Fibroblast of skin of right quadriceps (primary cell): Measurements from ENCODE around the gene RAD51B.
A peak's percentile ranks its signal among the peaks of the same experiment; 100 is the strongest.
"Not testable (repeated sequence)": the region's sequence is repeated elsewhere in the genome, so short reads cannot be mapped to it uniquely, and the experiment has no call there.

ENCODE experiments used
- DNase-seq: peaks from one replicate; pipeline ENCODE4 v3.0.0-alpha.2; 2013

The RAD51B gene

DNA sequence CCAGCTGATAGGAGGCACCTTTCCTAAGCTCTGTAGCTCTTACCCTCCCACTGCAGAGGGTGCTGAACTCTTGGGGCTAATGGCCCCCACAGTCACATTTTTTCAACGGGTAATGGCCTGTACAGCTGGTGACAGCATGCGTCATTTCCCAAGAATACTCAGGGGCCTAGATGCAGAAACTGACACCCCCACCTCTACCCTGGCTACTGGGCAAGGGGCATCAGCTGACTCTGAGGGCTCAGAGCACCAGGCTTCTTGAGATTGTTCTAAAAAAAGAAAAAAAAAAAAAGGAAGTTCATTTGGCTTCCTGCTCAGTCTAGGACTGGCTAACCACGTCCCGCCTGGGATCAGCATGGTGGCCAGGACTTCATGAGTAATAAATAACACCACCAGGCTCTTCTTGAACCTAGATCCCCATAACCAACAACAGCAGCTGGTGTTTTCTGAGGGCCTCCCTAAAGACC lies 938.1 kb downstream of the RAD51B start:
- peak; percentile 51 for DNase-seq

DNA sequence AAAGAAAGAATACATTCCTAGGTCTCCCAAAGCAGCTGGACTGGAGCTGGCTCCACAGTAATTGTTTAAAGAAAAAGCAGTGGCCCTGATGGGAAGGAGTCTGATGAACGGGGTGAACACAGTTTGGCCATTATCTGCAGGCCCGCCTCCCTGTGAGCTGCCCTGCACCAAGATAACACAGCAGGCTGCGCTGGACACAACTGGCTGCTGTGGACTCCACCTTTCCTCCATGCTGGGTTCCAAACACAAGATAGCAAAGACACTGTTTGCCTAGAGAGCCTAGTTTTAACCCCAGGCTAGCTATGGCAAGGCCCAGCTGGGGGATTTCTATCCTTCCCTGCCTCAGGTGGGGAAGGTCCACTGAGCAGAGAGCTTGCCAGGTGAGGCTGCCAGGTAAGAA lies 938.7 kb downstream of the RAD51B start:
- DNase-seq = no peak

DNA sequence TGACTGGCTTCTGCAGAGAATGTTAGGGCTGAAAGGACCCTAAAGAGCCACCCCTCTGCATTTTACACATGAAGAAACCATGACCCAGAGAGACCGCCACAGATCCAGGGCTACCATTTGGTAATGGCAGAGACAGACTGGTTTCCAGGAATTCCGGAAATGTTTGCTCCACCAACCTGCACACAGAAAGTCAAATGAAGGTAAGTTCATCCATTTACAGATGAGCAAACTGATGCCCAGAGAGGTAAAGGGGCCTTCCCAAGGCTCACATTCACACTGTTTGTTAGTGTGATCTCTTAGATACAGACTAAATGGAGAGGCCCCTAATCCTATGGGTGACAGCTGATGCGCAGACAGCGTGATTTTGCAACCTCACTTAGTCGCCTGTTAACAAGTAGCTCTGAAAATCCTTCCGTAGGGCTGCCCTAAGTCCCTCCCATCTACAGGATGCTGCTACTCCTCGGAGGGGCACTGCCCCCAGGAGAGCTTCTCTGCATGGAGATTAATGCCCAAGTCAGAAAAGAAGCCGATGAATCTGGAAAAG lies 939.5 kb downstream of the RAD51B start:
- no peak for DNase-seq

DNA sequence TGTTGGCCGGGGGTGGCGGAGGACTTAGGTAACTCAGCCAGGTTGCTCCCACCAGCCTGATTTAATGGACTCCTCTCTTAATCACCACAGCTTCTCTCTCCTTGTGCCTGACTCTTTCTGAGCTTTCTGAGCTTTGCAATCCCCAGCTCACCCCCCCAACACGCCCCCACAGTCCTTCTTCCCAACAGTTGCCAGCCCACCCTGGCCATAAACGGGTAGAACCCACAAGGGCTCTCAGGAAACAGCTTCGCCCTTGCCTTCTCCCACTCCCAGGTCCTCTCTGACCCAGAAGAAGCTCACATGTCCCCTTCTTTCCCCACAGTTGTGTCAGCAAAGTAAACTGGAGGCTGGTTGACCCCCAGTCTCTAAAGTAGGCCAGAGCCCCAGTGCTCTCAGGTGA lies 940.4 kb downstream of the RAD51B start:
- no peak for DNase-seq

DNA sequence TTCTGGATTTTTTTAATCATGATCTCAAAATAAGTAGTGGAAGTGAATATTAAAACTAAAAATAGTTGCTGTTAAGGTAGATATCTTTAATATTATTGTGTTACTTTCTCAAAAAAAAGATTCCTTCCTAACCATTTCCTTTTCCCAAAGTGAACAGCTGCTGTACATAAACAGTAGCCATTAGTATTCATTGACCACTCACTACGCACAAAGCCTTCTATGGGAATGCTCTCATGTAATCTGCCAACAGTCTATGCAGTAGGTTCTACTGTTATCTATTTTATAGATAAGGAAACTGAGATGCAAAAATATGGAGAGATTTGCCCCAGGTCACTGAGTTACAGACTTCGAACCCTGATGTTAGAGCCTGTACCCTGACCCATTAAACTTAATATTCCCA lies 941.2 kb downstream of the RAD51B start:
- no peak for DNase-seq

DNA sequence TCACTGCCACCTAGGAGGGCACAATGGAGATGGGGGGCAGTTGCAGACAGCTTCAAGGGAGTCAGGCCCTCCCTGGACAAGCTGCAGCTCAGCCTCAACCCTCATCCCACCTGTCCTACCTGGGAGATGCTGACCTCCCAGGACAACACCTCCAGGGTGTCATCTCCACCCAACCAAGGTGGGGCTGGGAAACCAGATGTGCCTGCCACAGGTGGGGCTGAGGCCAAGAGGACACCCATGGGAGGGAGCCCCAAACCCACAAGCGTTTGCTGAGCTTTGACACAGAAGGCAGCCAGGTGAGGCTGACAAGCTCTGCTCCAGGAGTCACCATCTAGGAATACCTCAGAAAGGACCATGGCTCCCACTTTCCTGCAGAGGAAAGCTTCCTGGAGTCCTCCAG lies 941.8 kb downstream of the RAD51B start:
- DNase-seq = no peak

DNA sequence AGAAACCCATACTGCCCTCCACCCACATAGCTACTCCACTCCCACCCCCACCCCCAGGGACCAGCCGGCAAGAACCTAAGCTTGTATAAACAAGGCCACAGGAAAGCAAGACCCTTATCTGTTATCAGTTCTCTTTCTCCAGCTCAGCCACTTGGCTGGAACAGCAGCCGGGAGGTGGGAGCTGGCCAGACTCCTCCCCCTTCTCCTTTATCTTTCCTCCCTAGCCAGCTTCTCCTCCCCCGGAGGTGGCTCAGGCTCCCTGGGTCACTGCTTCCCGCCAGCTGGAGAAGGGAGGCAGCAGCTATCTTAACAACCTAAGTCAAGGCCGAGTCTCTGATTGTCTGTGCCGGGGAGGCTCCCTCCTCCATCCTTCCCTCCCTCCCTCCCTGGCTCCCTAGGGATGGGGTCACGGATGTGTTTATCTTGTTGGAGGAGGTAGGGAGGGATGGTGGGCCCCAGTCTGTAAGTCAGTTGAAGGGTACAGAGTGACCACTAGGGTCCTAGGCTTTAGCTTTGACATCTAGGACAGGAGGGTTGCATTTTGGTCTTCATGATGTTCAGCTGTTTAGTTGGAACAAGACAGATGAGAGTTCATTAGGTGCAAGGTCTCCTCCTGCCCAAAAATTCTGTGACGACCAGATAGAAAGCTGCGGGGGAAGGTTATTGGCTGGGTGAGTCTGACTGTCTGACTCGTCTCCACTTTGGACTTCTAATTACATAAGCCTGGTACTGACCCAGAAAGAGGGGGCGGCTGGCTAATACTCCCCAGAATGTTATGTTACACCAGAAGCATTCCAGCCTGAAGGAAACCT lies 943.6 kb downstream of the RAD51B start:
- DNase-seq = peak; percentile 55

DNA sequence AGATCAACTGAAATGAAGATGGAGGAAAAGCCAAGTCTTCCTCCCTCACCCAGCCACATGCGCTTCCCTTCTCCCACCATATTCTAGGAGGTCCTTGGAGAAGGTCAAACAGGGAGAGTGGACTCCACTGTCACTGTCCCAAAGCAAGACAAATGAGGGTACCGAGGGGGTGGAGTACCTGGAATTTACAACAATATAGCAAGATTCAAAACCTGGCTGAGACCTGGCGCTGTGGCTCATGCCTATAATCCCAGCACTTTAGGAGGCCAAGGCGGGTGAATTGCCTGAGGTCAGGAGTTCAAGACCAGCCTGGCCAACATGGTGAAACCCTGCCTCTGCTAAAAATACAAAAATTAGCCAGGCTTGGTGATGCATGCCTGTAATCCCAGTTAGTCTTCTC lies 944.3 kb downstream of the RAD51B start:
- not testable (repeated sequence) for DNase-seq

DNA sequence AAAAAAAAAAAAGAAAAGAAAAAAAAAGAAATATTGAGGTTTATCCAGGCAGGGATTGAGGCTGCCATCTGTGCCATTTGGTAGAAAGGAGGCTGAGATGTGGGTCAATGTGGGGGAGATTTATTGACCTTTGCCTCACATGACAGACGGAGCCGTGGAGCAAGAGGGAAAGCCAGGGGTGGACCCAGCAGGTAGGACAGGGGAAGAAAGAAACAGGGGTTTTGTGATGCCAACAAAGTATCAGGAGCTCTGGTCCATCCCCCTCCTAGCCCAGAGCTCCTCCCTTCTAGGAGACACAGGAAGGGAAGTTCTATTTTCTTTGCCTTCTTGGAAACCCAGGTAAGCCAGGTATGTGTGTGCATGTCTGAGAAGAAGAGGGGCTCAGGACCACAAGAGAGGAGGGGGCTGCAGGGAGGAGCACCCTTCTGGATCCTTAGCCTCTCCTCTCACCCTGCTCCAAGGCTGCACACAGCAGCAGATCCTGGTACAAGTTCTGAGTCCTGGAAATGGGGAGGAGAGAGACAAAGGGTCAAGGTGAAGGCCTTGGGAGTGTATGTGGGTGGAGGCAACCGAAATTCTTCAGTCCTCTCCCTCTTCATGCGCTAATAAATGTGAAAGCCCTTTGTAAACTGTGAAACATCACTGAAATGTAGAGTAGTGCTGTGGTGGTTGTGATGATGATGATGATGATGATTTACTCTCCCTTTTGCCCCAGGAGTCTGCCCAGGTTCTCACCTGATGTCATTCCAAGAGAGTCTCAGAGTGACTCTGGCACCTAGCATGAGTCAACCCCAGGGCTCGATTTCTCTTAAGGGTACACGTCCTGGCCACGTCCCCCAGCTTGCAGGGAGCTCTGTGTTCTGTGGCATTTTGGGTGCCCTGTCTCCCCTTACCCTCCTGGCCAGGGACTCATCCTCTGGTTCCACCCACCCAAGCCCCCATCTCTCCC lies 947.0 kb downstream of the RAD51B start:
- DNase-seq = no peak

DNA sequence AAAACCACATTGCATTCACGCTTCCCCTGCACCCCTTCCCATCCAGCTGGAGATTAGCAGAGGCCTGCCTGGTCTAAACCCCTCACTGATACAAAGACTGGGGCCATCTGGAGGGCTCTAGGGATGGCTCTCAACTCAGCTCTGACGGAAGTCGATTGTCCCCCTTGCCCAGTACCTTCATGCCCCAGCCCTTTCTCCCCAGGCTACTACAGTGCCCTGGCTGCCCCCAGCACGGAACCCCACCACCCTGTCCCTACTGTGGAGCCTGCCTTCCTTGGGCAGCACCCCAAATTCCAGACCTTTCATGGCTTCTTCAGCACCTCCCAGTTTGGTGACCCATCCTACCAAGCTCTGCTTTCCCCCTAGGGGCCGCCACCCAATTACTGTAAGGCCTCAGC lies 947.7 kb downstream of the RAD51B start:
- no peak for DNase-seq

DNA sequence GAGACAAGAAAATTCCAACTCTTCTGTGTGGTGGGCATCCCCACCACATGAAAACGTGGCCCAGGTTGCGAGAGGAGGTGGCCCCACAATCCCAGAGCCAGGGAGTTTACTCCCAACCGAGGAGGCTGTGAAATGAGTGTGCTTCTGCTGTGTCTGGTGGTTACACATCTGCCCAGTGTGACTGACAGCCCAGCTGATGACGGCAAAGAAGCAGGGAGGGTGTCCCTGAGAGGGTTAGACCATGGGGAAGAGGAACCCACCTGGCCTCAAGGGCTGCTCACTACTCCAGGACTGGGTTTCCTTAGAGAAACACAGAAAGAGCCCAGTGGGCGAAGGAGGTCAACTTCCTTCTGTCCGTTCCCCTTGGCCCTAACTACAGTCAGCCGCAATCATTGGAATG lies 948.7 kb downstream of the RAD51B start:
- no peak for DNase-seq

DNA sequence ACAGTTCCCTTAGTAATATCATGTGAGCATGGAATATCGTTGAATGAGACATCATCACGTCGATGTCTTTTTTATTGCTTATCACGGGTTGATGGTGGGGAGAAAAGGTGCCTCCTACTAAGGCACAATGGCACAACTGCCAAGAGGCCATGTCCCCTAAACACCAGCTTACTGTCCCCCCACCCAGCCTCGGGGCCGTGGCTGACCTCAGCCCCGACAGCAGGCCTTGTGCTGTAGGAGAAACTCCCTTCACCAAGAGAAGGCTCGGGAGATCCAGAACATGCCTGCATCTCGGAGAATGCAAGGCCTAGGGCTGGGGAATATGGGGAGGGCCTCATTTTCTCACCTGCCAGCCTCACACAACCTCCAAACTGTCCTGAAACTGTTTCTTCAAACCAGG lies 950.5 kb downstream of the RAD51B start:
- no peak for DNase-seq

DNA sequence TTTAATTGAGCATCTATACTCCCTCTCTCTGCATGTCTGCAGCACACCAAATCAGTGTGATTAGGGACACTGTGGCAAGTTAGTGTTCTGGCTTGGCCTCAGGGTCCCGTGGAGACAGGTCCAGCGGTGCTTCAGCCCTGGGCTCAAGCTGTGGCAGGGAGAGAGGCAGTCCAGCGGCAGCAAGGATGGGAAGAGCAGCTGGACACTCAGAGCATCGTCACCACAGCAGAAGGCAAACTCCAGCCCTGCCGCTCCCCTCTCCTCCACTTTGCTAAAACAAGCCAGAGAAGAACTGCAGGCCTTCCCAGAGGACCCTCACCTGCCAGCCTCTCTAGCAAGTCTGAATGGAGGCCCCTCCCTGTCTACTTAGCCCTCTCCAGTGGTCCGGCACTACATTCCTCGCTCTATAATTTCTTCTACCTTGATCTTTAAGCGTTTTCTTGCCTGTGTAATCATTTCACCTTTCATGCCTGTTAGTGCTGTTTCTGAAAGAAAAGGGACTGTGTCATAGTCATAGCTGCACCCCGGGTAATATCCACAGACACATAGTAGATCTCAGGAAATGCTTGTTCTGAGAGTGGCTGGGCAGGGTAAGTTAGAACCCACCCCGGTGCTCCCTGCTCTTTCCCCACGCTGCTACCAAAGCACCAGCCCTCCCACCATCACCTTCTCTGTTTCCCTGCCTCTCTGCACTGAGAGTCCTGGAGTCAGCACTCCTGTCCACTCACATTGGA lies 951.1 kb downstream of the RAD51B start:
- no peak for DNase-seq

DNA sequence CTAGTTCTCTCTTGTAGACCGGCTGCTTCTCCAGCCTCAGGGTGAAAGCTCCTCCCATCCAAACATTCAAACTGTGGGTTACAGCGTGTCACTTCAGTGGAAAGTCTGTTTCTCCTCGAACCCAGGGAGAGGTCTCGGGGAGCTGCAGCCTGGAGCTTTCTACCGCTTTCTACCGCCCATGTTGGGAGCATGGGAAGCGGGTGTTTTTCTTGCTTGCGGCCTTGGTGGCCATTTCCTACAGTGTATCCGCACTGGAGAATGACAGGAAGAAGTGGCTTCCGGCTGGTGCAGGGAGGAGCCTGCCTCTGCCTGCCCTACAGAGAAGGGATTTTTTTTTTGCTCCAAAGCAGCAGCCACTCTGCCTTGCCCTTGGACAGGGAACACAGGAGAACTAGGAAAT lies 952.1 kb downstream of the RAD51B start:
- DNase-seq = no peak

DNA sequence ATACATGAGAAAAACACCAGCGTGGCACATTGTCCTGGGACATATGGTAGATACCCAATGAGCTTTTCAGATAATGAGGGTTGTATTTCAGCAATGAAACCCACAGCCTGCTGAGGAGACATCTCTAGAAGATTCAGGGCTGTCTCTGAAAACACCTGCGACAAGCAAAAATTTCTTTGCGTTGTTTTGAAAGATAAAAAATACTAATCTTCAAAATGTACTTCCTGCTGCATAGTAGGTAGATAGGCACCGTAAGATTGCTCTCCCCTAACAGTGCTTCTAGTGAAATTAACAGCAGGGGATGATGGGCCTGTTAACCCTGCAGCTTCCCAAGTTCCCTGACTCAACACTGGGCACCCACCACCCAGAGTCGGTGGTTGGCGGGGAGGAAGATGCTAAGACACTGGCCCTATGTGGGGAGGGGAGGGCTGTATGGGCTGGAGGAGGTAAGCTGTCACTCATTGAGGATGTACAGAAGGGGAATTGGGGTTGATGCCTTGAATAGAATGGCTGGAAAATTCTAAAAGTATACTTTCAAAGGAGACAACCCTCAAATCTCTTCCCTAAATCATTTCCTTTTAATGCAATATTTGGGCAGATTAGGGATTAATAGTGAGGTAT lies 953.3 kb downstream of the RAD51B start:
- no peak for DNase-seq

DNA sequence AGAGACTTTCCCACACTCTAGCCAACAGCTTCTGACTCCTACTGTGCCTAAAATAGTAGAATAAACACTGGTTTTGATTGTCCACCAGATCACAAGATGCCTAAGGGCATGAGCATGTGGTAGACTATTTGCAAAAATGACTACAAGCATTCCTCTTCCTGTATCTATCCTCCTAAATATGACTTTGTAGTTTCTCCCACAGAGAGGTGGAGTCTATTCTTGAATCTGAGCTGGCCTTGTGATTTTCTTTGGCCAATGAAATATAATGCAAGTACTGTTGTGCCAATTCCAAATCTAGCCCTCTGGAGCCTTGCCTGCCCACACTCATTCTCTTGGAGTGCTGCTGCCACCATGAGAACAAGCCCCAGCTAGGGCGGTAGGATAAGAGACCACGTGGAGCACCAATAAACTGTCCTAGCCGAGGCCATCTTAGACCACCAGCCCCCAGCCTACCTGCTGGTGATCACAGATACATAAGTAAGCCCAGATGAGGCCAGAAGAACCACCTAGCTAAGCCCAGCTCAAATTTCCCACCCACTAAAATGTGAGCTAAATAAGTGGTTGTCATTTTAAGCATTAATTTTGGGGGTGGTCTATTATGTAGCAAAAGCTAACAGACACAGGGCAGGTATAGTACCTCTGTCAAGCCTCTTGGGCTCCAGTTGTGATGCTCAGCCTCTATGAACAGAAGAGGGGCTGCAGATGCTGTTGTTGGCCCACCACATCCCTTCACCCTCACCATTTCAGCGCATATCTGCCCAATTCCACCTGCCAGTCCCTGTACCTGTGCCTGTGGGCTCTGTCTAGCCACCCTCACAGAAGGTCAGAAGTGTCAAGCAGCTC lies 955.4 kb downstream of the RAD51B start:
- peak; percentile 51 for DNase-seq

DNA sequence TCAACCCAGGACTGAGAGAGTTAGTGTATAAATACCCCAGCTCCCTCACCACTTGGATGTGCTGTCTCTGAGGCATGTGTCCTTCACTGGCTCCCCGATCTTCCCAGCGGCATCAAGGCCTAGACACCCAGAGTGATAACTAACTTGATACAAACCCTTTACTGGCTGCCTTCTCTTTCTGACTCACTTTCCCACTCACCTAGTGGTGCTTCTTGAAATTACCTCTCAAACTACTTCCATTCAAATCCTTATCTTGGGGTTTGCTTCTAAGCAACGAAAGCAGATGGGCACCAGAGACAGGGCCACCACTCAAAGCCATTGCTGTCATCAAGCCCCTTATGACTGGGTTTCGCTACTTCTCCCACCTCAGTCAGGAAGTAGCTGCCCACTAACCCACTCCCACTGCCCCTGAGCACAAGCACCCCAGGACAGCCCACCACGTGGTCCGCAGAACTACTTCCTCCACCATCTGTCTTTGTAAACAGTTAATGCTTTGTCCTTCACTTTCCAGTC lies 956.1 kb downstream of the RAD51B start:
- DNase-seq = no peak

DNA sequence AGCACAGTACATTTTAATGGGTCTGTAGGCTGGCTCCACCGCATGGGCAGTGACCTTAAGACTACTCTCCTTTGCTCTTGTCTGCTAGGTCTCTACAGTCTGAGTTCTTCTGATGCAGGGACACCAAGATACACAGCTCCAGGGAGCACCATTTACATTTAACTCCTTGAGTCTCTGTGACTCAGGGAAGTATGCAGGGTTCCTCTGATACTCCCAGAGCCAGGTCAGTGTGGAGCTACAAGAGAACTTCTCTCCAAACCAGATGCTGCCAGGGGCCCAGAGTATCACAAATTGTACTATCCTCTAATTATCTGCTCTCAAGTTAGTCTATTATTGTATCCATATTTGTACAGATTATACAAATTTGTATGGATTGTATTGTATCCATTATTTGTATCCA lies 958.1 kb downstream of the RAD51B start:
- no peak for DNase-seq
